Ramos (cell line): ENCODE data around the gene NR2F2.

Experiments used
- in situ Hi-C: fragments of 300-500 bp; cut with MboI; formaldehyde crosslinking; loops from one replicate; pipeline ENCODE4 v1.14.3; 2022; ENCODE audit warnings: low sequenced_read_pairs; ENCODE audit not compliant: unreplicated experiment

NR2F2 gene

GRCh38 chr15:96340598-96341512 lies 10.4 kb downstream of the NR2F2 start:
- in situ Hi-C loops: no loop called here

GRCh38 chr15:96341513-96342405 lies 11.3 kb downstream of the NR2F2 start:
- in situ Hi-C loops: no loop called here

- in situ Hi-C loops: no loop called here
Observed at GRCh38 chr15:96342406-96343112, 12.1 kb downstream of the NR2F2 start.

GRCh38 chr15:96343113-96344059 lies 12.9 kb downstream of the NR2F2 start:
- in situ Hi-C loops: no loop called here

GRCh38 chr15:96344060-96344705 lies 13.7 kb downstream of the NR2F2 start:
- in situ Hi-C loops: no loop called here

GRCh38 chr15:96344706-96345559 lies 14.4 kb downstream of the NR2F2 start:
- in situ Hi-C loops: no loop called here

GRCh38 chr15:96345560-96346399 lies 15.3 kb downstream of the NR2F2 start:
- in situ Hi-C loops: no loop called here

GRCh38 chr15:96346409-96346970 lies 16.0 kb downstream of the NR2F2 start:
- in situ Hi-C loops: no loop called here

- in situ Hi-C loops: no loop called here
Observed at GRCh38 chr15:96347181-96348111, 16.9 kb downstream of the NR2F2 start.

GRCh38 chr15:96348112-96349027 lies 17.9 kb downstream of the NR2F2 start:
- in situ Hi-C loops: no loop called here

GRCh38 chr15:96349034-96349856 lies 18.7 kb downstream of the NR2F2 start:
- in situ Hi-C loops: no loop called here

- in situ Hi-C loops: no loop called here
Observed at GRCh38 chr15:96349857-96350720, 19.6 kb downstream of the NR2F2 start.
